Activated CD8-positive, alpha-beta memory T cell treated with anti-CD3 and anti-CD28 coated beads, Interleukin-2, amount 50 U/mL, for 4 hours (primary cell): ENCODE data around the gene PLXNB3.
"Not testable (repeated sequence)": the region's sequence is repeated elsewhere in the genome, so short reads cannot be mapped to it uniquely, and the experiment has no call there.

Source experiments
- DNase-seq: peaks from one replicate; pipeline ENCODE4 v3.0.0-alpha.2; 2020

PLXNB3 gene

GRCh38 chrX:153763989-153764755 lies at the start of gene PLXNB3:
Gene PLXNB3 (plus strand): TSS chrX:153764249. CDS start chrX:153765536, 1,287 bp downstream.
- peak; percentile 82 for DNase-seq

GRCh38 chrX:153714256-153714655 lies 49.8 kb upstream of the PLXNB3 start:
- DNase-seq: no peak

- DNase-seq: no peak
These were observed 46.6 kb upstream of the PLXNB3 start for GRCh38 chrX:153717445-153717844.

GRCh38 chrX:153719238-153719637 lies 44.8 kb upstream of the PLXNB3 start:
- no peak for DNase-seq

GRCh38 chrX:153719701-153720100 lies 44.3 kb upstream of the PLXNB3 start:
- no peak for DNase-seq

- DNase-seq: no peak
These were observed 41.2 kb upstream of the PLXNB3 start for GRCh38 chrX:153722704-153723350.

GRCh38 chrX:153723351-153724251 lies 40.4 kb upstream of the PLXNB3 start:
- DNase-seq: peak; percentile 47

GRCh38 chrX:153724252-153725038 lies 39.6 kb upstream of the PLXNB3 start, which contains the start of the genes ABCD1 and BCAP31:
Gene ABCD1 (plus strand): TSS chrX:153724856. CDS start chrX:153725267, 411 bp downstream.
Gene BCAP31 (minus strand): TSS chrX:153724387. CDS start chrX:153723244, 1,143 bp downstream.
- peak; percentile 87 for DNase-seq

GRCh38 chrX:153725039-153725831 lies 38.8 kb upstream of the PLXNB3 start:
- no peak for DNase-seq

GRCh38 chrX:153725832-153726285 lies 38.2 kb upstream of the PLXNB3 start:
- no peak for DNase-seq

- DNase-seq: no peak
These were observed 37.5 kb upstream of the PLXNB3 start for GRCh38 chrX:153726286-153727122.

- no peak for DNase-seq
These were observed 36.7 kb upstream of the PLXNB3 start for GRCh38 chrX:153727123-153727931.

GRCh38 chrX:153728095-153728494 lies 36.0 kb upstream of the PLXNB3 start:
- DNase-seq: no peak

GRCh38 chrX:153728951-153729631 lies 35.0 kb upstream of the PLXNB3 start:
- DNase-seq: no peak

GRCh38 chrX:153730115-153730514 lies 33.9 kb upstream of the PLXNB3 start:
- DNase-seq: not testable (repeated sequence)

- DNase-seq: no peak
These were observed 32.8 kb upstream of the PLXNB3 start for GRCh38 chrX:153731117-153731844.

- DNase-seq: no peak
These were observed 32.2 kb upstream of the PLXNB3 start for GRCh38 chrX:153731845-153732215.

GRCh38 chrX:153732401-153732800 lies 31.6 kb upstream of the PLXNB3 start:
- no peak for DNase-seq
